Neural cell (in vitro differentiated cells): ENCODE results near the gene SYT7. TPM values are rescaled to one million over a fixed set of nuclear protein-coding genes. Genes with fewer than 3 reads are reported as not detected.

Source experiments
- H2AFZ ChIP-seq: fragments of 200-600, 300-800 bp; sonication (generic), shearing (Covaris generic); 2 replicates; pipeline ENCODE4 v1.6.0; 2014; ENCODE audit warnings: low read depth, mild to moderate bottlenecking, antibody characterized with exemption, low read length, moderate library complexity
- H3F3A ChIP-seq: fragments of 200-600 bp; shearing (Covaris generic); 2 replicates; pipeline ENCODE4 v1.6.1; 2016; ENCODE audit warnings: mild to moderate bottlenecking, moderate library complexity, mixed read lengths, antibody characterized with exemption, low read length; ENCODE audit not compliant: insufficient read depth, poor library complexity, severe bottlenecking
- H3K27ac ChIP-seq: fragments of 200-600, 300-800 bp; sonication (generic), shearing (Covaris generic); 2 replicates; pipeline ENCODE4 v1.5.1; 2014; ENCODE audit warnings: mild to moderate bottlenecking, low read length, moderate library complexity
- H3K27me3 ChIP-seq: fragments of 300-800, 200-600 bp; sonication (generic), shearing (Covaris generic); 2 replicates; pipeline ENCODE4 v1.6.0; 2014; ENCODE audit warnings: mild to moderate bottlenecking, low read depth, low read length, moderate library complexity; ENCODE audit not compliant: insufficient read depth
- H3K36me3 ChIP-seq: fragments of 300-800, 200-600 bp; sonication (generic), shearing (Covaris generic); 2 replicates; pipeline ENCODE4 v1.5.1; 2014; ENCODE audit warnings: mild to moderate bottlenecking, antibody characterized with exemption, low read length, moderate library complexity; ENCODE audit not compliant: insufficient read depth
- H3K4me2 ChIP-seq: fragments of 300-800, 200-600 bp; sonication (generic), shearing (Covaris generic); 2 replicates; pipeline ENCODE4 v1.6.0; 2014; ENCODE audit warnings: mild to moderate bottlenecking, low read length
- H3K4me3 ChIP-seq: fragments of 300-800, 200-600 bp; sonication (generic), shearing (Covaris generic); 2 replicates; pipeline ENCODE4 v1.5.1; 2014; ENCODE audit warnings: mild to moderate bottlenecking, low read length, moderate library complexity
- H3K79me2 ChIP-seq: fragments of 200-600 bp; shearing (Covaris generic); replicated peaks from 2 replicates; pipeline ENCODE4 v1.6.0; 2014; ENCODE audit warnings: mild to moderate bottlenecking, low read length, moderate library complexity; ENCODE audit not compliant: insufficient read depth
- H3K9ac ChIP-seq: fragments of 300-800, 200-600 bp; sonication (generic), shearing (Covaris generic); 2 replicates; pipeline ENCODE4 v1.6.1; 2016; ENCODE audit warnings: mild to moderate bottlenecking, low read length, mixed read lengths
- H3K9me2 ChIP-seq: fragments of 200-600 bp; shearing (Covaris generic); 2 replicates; pipeline ENCODE4 v1.6.1; 2016; ENCODE audit warnings: mild to moderate bottlenecking, low read length, mixed read lengths; ENCODE audit not compliant: insufficient read depth
- H3K9me3 ChIP-seq: fragments of 200-600, 300-800 bp; sonication (generic), shearing (Covaris generic); 2 replicates; pipeline ENCODE4 v1.6.1; 2016; ENCODE audit warnings: mild to moderate bottlenecking, mixed run types, low read length, moderate library complexity, mixed read lengths
- H4K20me1 ChIP-seq: fragments of 200-600 bp; shearing (Covaris generic); 2 replicates; pipeline ENCODE4 v1.6.1; 2016; ENCODE audit warnings: mild to moderate bottlenecking, mixed run types; ENCODE audit not compliant: insufficient read depth
- CTCF ChIP-seq: fragments of 450-650 bp; IDR thresholded peaks from 2 replicates; pipeline ENCODE4 v1.5.1; 2014; ENCODE audit warnings: antibody characterized with exemption, mild to moderate bottlenecking, moderate library complexity; ENCODE audit not compliant: poor library complexity, severe bottlenecking
- EP300 ChIP-seq: fragments of 450-650 bp; conservative IDR thresholded peaks from 2 replicates; pipeline ENCODE4 v1.6.1; 2014; ENCODE audit warnings: antibody characterized with exemption, mild to moderate bottlenecking, moderate library complexity; ENCODE audit not compliant: poor library complexity, severe bottlenecking
- EZH2 ChIP-seq: fragments of 200-600, 300-800 bp; shearing (Covaris generic), sonication (generic); IDR thresholded peaks from 2 replicates; pipeline ENCODE4 v1.6.1; 2014; ENCODE audit warnings: antibody characterized with exemption, low read length, borderline replicate concordance, mild to moderate bottlenecking; ENCODE audit not compliant: insufficient read depth, poor library complexity, severe bottlenecking
- MXI1 ChIP-seq: fragments of 450-650 bp; conservative IDR thresholded peaks from 2 replicates; pipeline ENCODE4 v1.6.1; 2014; ENCODE audit warnings: antibody characterized with exemption, mild to moderate bottlenecking; ENCODE audit not compliant: poor library complexity, severe bottlenecking
- POLR2AphosphoS5 ChIP-seq: IDR thresholded peaks from 2 replicates; pipeline ENCODE4 v1.6.1; 2012
- RAD21 ChIP-seq: fragments of 450-650 bp; conservative IDR thresholded peaks from 2 replicates; pipeline ENCODE4 v1.6.1; 2014; ENCODE audit warnings: antibody characterized with exemption, mild to moderate bottlenecking, moderate library complexity
- REST ChIP-seq: IDR thresholded peaks from 2 replicates; pipeline ENCODE4 v1.6.1; 2012; ENCODE audit warnings: borderline replicate concordance
- SMC3 ChIP-seq: fragments of 450-650 bp; conservative IDR thresholded peaks from 2 replicates; pipeline ENCODE4 v1.6.1; 2014; ENCODE audit warnings: antibody characterized with exemption, mild to moderate bottlenecking, moderate library complexity; ENCODE audit not compliant: poor library complexity
- TAF1 ChIP-seq: IDR thresholded peaks from 2 replicates; pipeline ENCODE4 v1.6.1; 2012; ENCODE audit warnings: low read depth
- polyA plus RNA-seq: library from polyadenylated mRNA; depleted of rRNA; stranded (reverse); fragments of >200 nt; gene quantifications from 2 replicates; pipeline ENCODE4 v1.2.3, GENCODE V29; 2014

The SYT7 gene
- polyA plus RNA-seq, 1 donor from 2014 or later: 14.0 TPM

DNA sequence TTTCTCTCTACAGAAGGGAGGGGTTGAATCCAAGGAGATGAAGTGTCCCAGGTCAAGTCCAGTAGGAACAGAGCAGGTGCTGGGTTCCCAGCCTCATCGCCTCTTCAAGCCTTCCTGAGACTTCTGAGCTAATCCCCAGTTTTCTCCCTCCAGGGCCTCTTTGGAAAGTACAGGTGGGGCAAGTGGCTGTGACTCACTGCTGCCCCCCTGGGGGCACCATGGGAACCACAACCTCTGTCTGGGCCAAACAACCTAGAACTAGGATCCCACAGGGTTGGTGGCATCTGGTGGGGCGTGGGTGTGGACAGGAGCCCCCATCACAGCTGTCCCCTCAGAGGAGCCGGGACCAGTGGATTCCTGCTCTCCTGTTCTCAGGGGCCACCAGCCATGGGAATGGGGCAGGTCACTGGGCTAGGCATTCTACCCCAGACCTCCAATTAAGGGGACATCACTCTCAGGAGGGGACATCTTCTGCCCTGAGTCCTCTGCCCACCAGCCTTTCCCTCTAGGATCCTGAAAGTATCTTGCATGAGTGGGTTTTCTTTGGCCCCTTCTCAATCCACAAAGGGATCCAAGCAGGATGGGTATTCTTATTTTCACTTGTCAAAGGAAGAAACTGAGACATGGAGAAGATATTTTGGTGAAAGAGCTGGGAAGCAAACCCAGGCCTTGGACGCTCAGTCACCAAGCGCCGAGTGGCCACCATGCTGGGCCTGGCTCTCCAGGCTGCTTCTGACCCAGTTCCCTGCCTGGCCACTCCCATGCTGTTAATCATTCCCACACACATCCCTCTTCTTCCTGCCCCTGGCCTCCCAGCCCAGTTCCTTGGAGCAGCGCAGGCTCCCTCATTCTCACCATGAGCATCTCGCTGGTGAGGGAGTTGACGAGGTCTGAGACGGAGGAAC is 48.5 kb downstream of the SYT7 start:
- H3K4me2 ChIP-seq: no peak overlapping the region
- no peaks in the 10 kb centered on the region for H3K9me2 ChIP-seq
- no peaks in the 10 kb centered on the region for H3K27me3 ChIP-seq
- H3K79me2 ChIP-seq: no peaks in the 10 kb centered on the region
- no peaks in the 10 kb centered on the region for H3K36me3 ChIP-seq
- no peak overlapping the region for H3K27ac ChIP-seq
- no peaks in the 10 kb centered on the region for H3K9me3 ChIP-seq
- H3K4me3 ChIP-seq: no peak overlapping the region
- TF ChIP-seq CTCF: peak; percentile 33
- TF ChIP-seq SMC3: no peak
- no peak overlapping the region for H2AFZ ChIP-seq
- no peaks in the 10 kb centered on the region for H3F3A ChIP-seq
- H4K20me1 ChIP-seq: no peaks in the 10 kb centered on the region
- H3K9ac ChIP-seq: no peak overlapping the region

GRCh38 chr11:61531044-61531443 is 49.8 kb downstream of the SYT7 start:
- H3K9ac ChIP-seq: no peak overlapping the region
- no peaks in the 10 kb centered on the region for H4K20me1 ChIP-seq
- H3K27me3 ChIP-seq: no peaks in the 10 kb centered on the region
- no peak for TF ChIP-seq EZH2
- no peak for TF ChIP-seq RAD21
- no peak for TF ChIP-seq MXI1
- no peak for TF ChIP-seq REST
- TF ChIP-seq POLR2AphosphoS5: no peak
- TF ChIP-seq SMC3: no peak
- TF ChIP-seq CTCF: no peak
- no peak for TF ChIP-seq TAF1
- TF ChIP-seq EP300: no peak
- no peaks in the 10 kb centered on the region for H3K9me2 ChIP-seq
- no peaks in the 10 kb centered on the region for H3F3A ChIP-seq
- no peak overlapping the region for H3K4me3 ChIP-seq
- H3K4me2 ChIP-seq: no peak overlapping the region
- H3K9me3 ChIP-seq: no peaks in the 10 kb centered on the region
- no peak overlapping the region for H2AFZ ChIP-seq
- H3K27ac ChIP-seq: no peak overlapping the region
- H3K79me2 ChIP-seq: no peaks in the 10 kb centered on the region
- H3K36me3 ChIP-seq: no peaks in the 10 kb centered on the region
